ENCODE data around the gene FAM110D.

GRCh38 chr1:26189751-26190275 is 30.9 kb downstream of the FAM110D start:
- no peak for TF ChIP-seq GATA3 (IDR thresholded peaks at IDR 0.05; ENCODE audit: low read depth, low read length)
- no peak for TF ChIP-seq GATA2 (IDR thresholded peaks at IDR 0.05; ENCODE audit: low read depth, low read length)
